ENCODE data around the gene NRF1. TPM values are rescaled to one million over a fixed set of nuclear protein-coding genes. Genes with fewer than 3 reads are reported as not detected.
A peak's percentile ranks its signal among the peaks of the same experiment; 100 is the strongest.
"Not testable (repeated sequence)": the region's sequence is repeated elsewhere in the genome, so short reads cannot be mapped to it uniquely, and the experiment has no call there.

NRF1 gene
- polyA plus RNA-seq, 2 of the 4 experiments (the other 2 are of a cell fraction), result 11.2 to 18.5 TPM

- H3K4me1 ChIP-seq, result peaks cover 55% of the 10 kb centered on the region
- ChIA-PET CTCF (interaction anchor here (0.9 to 1.3 kb wide), 2 partner anchors 12 to 121 kb away, joined by 3 to 4 read pairs; no protein-coding TSS in a partner anchor), POLR2A (interaction anchor here (1.5 kb wide), 1 partner anchor 85 kb away, joined by 8 read pairs; no protein-coding TSS in a partner anchor)
- 16% methylated on average over 5 of the region's 5 CpGs for WGBS (ENCODE audit: missing lambda C conversion rate)
- DNase-seq (ENCODE audit: low read depth in 1 of 2, low spot score in 1 of 2) (peak in 1 of 2 experiments; percentile 86), ATAC-seq (peak; percentile 58 to 71; a peak in 4 of 6 replicates)
- H3K27ac ChIP-seq, result peak overlapping the region; percentile 74 to 84
- FAIRE-seq; H3K4me3 ChIP-seq; H3K9me3 ChIP-seq; TF ChIP-seq FOSL2 (IDR thresholded peaks at IDR 0.05): not testable (repeated sequence)
- peak; percentile 43; the same call in 1 of the 2 replicates for TF ChIP-seq FOSL2 (CRISPR knock-in tag; IDR thresholded peaks at IDR 0.05)
- peak; percentile 76 for TF ChIP-seq USF2 (IDR thresholded peaks at IDR 0.05)
- peak; percentile 28; the same call in 1 of the 2 replicates for TF ChIP-seq MAX (IDR thresholded peaks at IDR 0.05)
- TF ChIP-seq EP300 (IDR thresholded peaks at IDR 0.05), result 0 out of 5 replicates have a peak, but pooled peaks of 1 of the 2 experiments have one; percentile 7
- 0 out of 2 replicates have a peak, but pooled peaks have one; percentile 12 for TF ChIP-seq HOXB5 (CRISPR knock-in tag; IDR thresholded peaks at IDR 0.05)
- 0 out of 2 replicates have a peak, but pooled peaks have one; percentile 23 for TF ChIP-seq GATA3 (IDR thresholded peaks at IDR 0.05; ENCODE audit: borderline replicate concordance)
- peak overlapping the region; percentile 50 for H3K4me2 ChIP-seq
Observed at GRCh38 chr7:129586179-129586578, 25.3 kb upstream of the NRF1 start.

GRCh38 chr7:129588268-129588667, 23.3 kb upstream of the NRF1 start:
- CTCF ChIA-PET, result interaction anchor here (0.7 to 1.0 kb wide), 3 partner anchors 10 to 55 kb away, joined by 3 read pairs; no protein-coding TSS in a partner anchor
- POLR2A ChIA-PET, result no interaction called here
- Histone ChIP-seq H3K4me1 (peaks cover 55% of the 10 kb centered on the region), H3K27ac (peak overlapping the region; percentile 74 to 84), H3K9me3 (no peaks in the 10 kb centered on the region), H3K4me2 (no peak overlapping the region), H3K4me3 (no peak overlapping the region)
- ATAC-seq, result no peak
- no peak for FAIRE-seq
- DNase-seq (ENCODE audit: low read depth in 1 of 2, low spot score in 1 of 2), result no peak
- TF ChIP-seq E2F6 (IDR thresholded peaks at IDR 0.05; ENCODE audit: borderline replicate concordance, low read depth) (no peak), PHF8 (IDR thresholded peaks at IDR 0.05; ENCODE audit: borderline replicate concordance, low read depth) (no peak), NR3C1 (IDR thresholded peaks at IDR 0.05) (no peak), NPAS2 (CRISPR knock-in tag; IDR thresholded peaks at IDR 0.05; ENCODE audit: borderline replicate concordance) (no peak), ZFP36 (IDR thresholded peaks at IDR 0.05; ENCODE audit: borderline replicate concordance, partially characterized antibody) (no peak), EP300 (IDR thresholded peaks at IDR 0.05) (no peak), JUN (IDR thresholded peaks at IDR 0.05) (no peak), ESRRA (IDR thresholded peaks at IDR 0.05; ENCODE audit: borderline replicate concordance, low read length) (no peak), SMC3 (IDR thresholded peaks at IDR 0.05) (no peak), MYC (IDR thresholded peaks at IDR 0.05; ENCODE audit: borderline replicate concordance, low read length) (no peak), EHMT2 (IDR thresholded peaks at IDR 0.05; ENCODE audit: low read depth) (no peak), EHF (CRISPR knock-in tag; IDR thresholded peaks at IDR 0.05) (no peak), FOXS1 (CRISPR knock-in tag; IDR thresholded peaks at IDR 0.05) (no peak), JUNB (IDR thresholded peaks at IDR 0.05) (no peak), BHLHE40 (IDR thresholded peaks at IDR 0.05; ENCODE audit: low read depth, low read length) (no peak), SREBF2 (IDR thresholded peaks at IDR 0.05) (no peak)
- TF ChIP-seq, protein P1, sequence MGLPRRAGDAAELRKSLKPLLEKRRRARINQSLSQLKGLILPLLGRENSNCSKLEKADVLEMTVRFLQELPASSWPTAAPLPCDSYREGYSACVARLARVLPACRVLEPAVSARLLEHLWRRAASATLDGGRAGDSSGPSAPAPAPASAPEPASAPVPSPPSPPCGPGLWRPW (IDR thresholded peaks at IDR 0.05), result no peak
- TF ChIP-seq, protein P2, sequence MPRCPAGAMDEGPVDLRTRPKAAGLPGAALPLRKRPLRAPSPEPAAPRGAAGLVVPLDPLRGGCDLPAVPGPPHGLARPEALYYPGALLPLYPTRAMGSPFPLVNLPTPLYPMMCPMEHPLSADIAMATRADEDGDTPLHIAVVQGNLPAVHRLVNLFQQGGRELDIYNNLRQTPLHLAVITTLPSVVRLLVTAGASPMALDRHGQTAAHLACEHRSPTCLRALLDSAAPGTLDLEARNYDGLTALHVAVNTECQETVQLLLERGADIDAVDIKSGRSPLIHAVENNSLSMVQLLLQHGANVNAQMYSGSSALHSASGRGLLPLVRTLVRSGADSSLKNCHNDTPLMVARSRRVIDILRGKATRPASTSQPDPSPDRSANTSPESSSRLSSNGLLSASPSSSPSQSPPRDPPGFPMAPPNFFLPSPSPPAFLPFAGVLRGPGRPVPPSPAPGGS (IDR thresholded peaks at IDR 0.05), result no peak

Measured in A549 (cell line).